NCI-H2227 treated with DMSO at 0.1 percent for 48 hours (cell line): ENCODE data around the gene RAB13.
A peak's percentile ranks its signal among the peaks of the same experiment; 100 is the strongest.

Experiments
- DNase-seq: peaks from one replicate; lab custom pipeline; 2025; lab: John Stamatoyannopoulos, UW

Gene RAB13

DNA sequence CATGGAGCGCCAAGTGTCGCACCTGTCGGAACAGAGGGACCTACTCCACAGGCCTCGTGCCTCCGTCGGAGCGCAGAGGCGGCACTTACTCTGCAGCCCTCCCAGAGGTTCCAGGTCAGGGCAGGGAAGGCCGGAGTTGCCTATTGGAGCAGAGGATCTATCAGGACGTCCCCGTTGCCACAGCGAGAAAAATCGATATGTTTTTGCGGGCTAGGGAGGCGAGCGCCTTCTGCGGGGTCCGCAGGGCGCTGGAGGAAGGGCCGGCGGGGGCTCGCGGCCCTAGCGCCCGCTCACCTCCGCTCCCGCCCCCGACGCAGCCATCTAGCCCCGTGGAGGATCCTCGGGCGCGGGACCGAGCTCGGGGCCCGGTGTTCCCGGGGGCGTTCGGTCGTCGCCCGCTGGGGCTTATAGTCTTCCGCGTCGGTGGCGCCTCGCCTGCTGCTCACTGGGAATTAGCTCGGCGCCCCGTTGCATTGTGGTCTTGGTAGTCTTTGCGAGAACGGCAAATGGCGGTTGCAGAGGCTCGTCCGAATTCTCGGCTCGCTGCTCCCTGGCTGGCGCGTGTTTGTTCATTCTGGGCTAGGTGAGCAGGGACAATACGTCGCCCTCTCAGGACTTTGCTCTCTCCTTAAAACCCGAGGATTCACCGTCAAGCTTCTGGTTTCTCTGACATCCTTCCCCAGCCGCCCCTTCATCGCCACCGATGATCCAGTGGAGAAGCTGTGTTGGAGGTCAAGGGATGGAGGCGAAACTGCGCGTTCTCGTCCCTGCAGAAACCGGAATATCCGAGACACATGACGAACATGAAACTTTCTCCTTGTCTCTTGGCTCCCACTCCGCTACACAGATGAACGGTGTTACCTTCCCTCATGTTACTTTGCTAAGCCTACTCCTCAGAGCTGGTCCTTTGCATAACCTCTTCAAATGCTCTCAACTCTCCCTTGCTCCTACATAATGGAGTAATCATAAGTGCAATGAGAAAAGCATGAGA, 8.6 kb downstream of the RAB13 start, which contains the start of gene JTB:
JTB (minus strand) TSS at position 425 of the 991 bp plus-strand sequence; CDS start at position 3, 422 bp downstream.
- peak; percentile 88 for DNase-seq

DNA sequence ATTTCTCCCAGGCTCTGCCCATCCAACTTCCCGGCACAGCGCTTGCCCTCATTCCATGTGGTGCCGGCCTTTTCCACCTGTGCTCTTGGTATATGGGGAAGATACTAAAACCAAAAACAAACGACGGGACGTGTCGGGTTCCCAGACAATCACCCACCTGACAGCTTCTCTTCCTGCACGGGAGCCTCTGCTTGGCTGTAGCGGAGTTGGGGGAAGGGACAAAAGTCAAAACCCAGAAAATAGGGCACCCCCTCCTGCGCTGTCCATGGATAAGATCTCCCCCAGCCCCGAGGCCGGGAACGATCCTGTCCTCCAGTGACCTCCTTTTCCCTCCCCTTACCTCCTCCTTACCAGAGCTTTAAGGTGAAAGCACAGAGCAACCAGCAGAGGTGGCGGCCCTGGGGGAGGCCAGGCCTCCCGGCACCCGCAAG, 9.3 kb downstream of the RAB13 start:
- DNase-seq = no peak

DNA sequence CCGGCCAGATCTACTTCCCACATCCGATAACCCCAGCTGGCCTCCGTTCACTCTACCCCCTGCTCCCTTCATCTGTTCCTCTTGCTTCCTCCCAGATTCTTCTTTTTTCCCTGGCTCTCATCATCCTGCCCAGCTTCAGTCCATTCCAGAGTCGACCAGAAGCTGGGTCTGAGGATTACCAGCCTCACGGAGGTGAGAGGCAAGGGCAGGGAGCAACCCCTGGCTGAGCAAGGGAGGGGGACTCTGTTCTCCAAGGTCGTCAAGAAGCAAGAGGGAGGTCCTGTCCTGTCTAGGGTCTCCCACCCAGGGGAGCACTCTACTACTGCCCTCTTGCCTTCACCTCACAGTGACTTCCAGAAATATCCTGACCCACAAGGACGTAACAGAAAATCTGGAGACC, 12.6 kb downstream of the RAB13 start:
- DNase-seq = no peak

DNA sequence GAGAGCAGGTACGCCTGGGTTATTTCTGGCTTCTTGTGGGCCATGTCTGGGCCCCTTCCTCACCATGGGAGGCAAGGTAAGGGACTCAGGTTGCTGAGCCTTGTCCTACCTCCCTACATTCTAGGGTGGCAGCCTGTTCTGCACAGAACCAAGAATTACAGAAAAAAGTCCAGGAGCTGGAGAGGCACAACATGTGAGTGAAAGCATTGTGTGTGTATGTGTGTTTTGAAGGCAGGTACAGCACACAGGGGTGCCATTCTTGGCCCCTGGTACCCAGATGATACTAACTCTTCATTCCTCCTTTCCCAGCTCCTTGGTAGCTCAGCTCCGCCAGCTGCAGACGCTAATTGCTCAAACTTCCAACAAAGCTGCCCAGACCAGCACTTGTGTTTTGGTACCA, 13.1 kb downstream of the RAB13 start:
- no peak for DNase-seq

DNA sequence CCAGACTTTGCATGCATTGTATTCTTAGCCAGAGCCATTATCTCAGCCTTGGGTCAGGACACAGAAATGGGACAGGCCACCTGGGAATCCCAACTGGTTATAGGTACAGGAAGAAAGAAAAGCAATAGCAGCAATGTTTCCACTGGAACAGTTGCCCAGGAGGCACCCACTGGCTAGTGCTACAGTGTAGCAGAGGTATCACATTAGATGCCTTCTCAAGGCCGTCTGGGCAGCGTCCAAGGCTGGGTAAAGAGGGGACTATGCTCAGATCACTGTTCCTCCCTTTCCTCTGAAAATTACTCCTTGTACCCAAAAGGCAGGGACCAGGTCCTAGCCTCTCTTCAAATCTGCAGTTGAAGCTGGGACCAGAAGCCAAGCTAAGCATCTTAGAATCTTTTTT, 15.8 kb downstream of the RAB13 start:
- no peak for DNase-seq

DNA sequence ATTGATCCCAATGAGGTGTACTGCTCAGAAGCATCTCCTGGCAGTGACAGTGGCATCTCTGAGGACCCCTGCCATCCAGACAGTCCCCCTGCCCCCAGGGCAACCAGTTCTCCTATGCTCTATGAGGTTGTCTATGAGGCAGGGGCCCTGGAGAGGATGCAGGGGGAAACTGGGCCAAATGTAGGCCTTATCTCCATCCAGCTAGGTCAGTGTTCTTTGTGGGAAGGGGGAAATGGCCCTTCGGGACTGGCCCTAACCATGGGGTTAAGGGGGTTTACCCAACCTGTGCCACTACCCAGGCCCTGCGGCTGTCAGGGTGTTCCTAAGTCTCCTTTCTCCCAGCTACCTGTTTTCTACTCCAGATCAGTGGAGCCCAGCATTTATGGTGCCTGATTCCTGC, 17.2 kb downstream of the RAB13 start:
- no peak for DNase-seq

DNA sequence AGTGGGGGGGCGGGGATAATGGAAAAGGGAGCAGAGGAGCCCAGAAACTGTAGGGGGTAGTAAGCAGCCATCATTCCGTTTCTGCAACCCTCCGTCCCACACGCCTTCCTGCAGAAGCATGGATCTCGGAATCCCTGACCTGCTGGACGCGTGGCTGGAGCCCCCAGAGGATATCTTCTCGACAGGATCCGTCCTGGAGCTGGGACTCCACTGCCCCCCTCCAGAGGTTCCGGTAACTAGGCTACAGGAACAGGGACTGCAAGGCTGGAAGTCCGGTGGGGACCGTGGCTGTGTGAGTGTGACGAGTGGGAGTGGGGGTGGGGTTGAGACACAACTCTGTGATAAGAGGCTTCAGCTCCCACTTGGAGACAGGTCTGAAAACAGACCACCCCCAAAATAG, 17.7 kb downstream of the RAB13 start:
- DNase-seq = no peak

DNA sequence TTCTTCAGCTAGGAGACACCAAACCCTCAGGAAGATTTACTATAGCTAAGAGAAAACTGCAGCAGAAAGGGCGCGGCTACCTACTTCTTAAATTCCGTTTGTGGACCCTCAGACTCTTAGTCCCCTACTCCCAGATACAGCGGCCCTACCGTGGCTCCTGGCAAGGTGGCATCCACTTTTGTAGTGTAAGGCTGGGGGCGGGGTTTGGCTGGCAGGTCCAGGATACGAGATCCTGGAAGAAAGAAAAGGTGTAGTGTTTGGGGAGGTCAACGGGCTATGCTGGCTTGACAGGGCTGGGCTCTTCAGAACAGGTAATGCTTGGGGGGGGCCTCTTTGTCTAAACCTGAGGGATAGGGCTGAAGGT, 18.2 kb downstream of the RAB13 start:
- no peak for DNase-seq

DNA sequence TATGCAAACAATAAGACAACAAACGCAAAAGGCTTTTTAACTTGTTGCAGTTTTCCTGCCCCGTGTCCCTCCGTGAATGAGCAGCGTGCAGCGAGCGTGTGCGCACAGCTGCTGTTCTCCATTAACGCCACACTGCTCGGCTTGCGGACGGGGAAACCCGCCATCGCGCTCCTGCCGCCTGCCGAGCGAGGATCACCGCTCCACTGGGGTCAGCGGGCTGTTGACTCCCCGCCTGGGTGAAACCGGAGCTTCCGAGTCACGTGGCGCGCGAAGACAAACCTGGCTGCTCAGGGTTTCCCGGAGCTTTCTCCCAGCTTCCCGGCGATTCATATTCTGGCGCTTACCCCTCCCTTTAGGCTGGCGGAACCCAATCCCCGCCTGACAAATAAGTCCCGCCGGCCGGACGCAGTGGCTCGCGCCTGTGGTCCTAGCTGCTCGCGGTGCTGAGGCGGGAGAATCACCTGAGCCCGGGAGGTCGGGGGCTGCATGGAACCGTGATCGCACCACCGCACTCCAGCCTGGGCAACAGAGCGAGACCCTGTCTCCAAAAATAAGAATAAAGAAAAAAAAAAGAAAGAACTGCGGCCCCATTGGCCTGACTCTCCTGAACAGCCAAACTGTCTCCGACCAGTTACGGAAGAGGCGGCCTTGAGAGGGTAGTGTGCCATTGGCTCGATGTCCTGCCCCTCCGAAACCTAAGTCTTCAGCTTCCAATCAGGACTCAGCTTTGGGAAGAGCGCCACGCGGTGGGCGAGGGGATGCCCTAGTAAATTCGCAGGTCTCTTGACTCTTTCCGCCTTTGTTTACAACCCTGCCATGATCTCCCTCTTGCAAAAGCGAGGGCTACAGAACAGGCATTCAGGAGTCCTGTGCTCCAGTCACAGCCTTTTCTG, 18.8 kb downstream of the RAB13 start, which contains the start of gene CREB3L4:
CREB3L4 (plus strand) TSS at position 796 of the 893 bp plus-strand sequence. CDS start 624 bp downstream, outside the sequence.
- peak; percentile 97 for DNase-seq

DNA sequence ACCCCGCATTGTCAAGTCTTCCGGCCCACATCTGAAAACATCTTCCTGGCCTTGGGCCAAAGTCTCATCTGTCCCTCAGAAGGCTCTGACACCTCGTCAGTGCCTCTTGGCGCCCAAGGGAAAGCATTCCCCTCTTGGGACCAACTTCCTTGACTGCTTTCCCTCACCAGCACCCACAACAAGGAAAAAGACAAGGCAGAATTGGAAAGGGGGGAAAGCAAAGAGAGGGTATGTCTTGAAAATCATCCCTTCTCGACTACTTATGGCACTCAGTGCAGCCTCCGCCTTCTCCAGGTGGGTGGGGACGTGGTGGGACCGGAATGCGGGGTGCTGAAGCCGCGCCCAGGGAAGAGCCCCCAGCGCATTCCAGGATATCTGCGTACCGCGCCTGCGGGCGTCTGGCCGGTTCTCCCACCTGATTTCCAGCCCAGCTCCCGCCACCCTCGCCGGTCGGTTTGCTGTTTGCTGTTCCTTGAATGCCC, 22.2 kb downstream of the RAB13 start:
- DNase-seq = peak; percentile 73

DNA sequence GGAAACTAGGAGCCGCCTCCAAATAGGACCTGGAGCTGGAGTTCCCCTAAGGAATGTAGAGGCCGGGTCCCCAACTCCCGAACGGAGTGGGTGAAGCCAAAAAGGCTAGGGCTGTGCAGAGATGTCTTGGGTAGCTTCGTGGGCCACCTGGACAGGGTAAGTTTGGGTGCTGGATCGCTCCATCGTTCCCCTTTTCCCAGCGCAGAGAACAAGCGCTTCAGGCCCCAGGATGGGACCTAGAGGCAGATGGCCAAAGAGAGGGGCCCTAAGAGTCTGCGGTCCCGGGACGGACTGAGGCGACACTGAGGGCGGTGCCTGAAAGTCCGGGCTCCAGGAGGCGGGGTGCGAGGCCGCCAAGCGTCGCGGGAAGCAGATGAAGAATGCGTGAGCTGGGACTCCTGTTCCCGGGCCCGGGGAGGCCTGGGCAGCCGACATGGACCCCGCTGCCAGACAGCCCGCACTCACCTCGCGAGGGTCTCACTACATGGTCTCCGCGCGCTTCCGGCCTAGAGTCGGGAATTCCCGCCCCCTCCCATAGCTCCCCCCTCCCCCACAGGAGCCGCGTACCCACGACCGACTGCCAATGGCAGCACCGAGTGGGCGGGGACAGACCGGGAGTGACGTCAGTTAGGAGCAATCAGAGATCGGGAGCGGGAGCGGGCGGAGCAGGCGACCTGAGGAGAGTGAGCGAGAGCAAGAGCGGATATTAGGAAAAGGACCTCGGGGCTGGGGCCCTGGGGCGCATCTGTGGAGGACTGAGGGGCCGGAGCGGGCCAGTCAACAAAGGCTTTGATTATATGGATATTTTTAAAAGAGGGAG, 22.9 kb downstream of the RAB13 start, which contains the start of gene SLC39A1:
SLC39A1 (minus strand) TSS at position 508 of the 820 bp plus-strand sequence. CDS start 822 bp downstream, outside the sequence.
- peak; percentile 96 for DNase-seq

DNA sequence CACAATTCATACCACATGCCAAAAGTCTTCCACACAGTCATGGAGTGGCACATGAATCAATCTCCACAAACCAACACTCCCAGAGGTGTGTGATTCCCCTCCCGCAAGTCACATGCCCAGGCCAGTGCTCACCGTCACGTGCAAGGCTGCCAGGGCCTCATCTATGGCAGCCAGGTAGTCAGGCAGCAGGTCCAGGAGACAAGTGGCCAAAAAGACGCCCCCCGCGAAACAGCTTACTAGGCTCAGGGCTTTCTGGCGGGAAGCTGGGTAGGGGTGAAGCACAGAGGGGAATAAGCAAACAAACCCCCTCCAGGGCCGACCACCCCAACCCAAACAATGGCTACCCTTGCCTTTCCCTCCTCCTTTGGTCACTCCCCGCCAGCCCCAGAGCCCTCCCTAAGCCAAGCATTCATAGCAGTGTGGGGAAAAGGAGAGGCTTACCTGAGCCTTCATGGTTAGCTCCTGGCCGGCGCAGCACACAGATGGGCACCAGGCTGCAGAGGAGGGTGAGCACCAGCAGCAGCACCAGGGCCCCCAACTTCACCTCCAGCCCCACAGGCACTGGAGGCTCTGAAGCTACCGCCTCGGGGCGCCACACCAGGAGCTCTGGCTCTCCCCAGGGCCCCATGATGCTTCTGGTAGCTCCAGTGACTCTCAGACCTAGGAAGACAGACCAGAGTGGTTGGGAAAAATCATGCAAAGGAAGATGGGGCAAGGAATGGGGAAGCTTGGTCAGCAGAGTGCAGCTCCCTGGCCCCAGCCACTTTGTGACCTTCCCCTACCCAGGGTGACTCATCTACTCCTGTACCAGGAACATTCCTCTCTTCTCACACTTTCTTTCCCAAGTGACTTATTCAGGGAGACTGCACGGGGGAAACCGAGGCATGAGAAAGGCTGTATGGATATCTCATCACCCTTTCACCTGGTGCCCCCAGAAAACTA, 23.8 kb downstream of the RAB13 start:
- no peak for DNase-seq

DNA sequence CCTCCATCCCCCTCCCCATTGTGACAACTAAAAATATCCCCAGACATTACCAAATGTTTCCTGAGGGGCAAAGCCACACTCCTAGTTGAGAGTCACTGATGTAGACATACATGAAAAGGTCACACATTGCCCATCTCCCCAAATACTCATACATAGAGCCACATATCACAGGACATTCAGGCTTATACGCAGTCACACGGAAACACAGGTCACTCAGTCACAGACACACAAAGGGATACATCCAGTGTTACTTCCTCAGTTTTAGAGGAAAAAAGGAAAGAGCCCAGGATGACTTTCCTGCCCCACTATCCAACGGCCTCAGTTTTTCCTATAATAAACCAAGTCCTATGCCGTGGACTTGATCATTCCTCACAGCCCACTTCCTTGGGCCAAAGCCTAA, 24.7 kb downstream of the RAB13 start:
- no peak for DNase-seq

DNA sequence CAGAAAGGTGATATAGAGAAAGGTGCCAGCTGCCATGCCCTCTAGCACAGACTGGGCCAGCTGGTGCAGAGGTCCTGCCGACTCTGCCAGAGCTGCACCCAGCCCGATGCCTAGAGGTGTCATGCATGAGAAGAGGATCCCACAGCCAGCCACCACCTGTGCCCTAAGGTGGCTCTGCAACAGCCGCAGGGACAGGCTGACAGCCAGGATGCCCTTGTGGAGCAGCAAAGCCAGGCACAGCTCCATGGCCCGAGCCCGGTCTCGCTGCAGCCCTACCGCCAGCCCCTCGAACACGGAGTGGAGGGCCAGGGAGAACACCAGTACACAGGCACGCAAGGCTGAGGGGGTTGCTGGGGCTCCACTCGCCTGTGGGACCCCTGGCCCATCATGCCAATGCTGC, 25.9 kb downstream of the RAB13 start:
- no peak for DNase-seq

DNA sequence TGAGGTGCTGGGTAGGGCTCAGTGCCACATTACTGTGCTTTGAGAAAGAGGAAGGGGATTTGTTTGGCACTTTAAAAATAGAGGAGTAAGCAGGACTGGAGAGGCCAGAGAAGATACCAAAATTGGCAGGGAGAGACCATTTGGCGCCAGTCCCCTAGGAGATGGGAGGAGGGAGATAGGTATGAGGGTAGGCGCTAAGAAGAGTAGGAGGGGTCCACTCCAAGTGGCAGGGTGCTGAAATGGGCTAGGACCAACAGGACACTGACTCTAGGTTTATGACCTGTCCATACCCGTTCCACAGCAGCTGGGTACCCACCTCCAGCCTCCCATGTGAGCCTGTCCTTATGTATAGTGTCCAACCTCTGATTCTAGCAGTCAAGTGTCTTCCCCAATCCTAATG, 26.7 kb downstream of the RAB13 start:
- DNase-seq = no peak

DNA sequence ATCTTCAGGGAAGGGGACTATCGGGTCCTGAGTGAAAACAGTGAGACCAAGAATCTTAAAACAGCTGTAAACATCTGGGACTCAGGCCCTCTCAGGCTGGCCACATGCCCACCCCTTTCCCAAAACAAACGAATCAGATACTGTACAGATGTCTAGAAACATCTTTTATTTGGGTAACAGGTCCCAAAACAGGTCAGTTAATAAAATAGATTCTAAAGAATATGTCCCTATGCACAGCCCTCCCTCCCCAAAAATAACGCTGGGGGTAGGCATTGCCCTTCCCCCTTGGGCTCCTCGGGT, 27.2 kb downstream of the RAB13 start:
- no peak for DNase-seq

DNA sequence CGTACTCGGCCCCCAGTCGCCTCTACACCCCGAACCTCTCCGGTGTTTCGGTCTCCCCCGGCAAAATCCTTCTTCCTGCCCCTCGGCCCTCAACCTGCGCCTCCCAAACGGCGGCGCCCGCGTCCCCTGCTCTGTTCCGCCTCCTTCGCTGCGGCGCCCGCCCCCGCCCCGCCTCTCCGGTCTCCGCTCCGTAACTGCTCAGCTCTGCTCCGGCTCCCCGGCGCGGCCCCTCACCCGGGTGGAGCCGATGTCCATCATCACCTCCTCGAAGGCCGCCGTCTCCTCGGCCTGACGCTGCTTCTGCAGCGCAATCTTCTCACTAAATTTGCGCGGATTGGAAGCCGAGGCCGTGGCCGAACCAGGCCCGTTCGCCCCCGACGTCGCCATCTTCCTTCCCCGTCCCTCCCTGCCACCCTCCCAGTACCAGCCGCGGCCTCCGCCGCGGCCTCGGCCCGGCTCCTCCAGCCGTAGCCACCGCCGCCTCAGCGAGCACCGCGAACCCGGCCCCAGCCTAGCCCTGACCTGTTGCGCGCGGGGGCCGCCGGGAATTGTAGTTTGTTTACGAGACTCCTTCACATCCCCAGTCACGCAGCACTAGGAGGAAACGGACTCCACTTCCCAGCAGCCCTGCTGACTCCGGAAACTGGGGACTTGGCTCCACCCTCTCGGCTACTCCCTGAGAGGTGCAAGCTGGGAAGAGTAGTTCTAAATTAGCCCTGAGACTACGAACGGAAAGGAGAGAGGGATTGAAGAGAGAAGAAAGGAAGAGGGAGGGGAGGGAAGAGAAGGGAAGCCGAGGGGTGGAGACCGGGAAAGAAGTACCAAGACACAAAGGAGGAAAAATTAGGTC, 27.8 kb downstream of the RAB13 start, which contains the start of gene CRTC2:
CRTC2 (minus strand) TSS at position 502 of the 850 bp plus-strand sequence; CDS start at position 387, 115 bp downstream.
- peak; percentile 99 for DNase-seq

DNA sequence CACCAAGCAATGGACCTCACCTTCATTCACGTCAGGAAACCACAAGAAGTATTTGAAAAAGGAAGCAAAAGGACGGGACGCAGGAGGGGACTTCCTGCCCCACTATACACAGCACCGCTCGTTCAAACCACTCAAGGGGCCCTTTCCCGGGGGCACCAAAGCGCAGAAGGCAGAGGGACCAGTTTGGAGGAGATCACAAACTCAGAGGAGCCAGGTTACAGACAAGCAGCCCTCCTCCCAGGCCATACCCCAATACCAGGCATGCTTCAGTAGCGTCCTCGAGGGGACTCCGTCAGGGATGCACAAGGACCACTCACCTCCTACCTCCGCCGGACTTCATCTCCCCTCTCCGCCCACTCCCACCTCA, 28.4 kb downstream of the RAB13 start:
- DNase-seq = no peak

DNA sequence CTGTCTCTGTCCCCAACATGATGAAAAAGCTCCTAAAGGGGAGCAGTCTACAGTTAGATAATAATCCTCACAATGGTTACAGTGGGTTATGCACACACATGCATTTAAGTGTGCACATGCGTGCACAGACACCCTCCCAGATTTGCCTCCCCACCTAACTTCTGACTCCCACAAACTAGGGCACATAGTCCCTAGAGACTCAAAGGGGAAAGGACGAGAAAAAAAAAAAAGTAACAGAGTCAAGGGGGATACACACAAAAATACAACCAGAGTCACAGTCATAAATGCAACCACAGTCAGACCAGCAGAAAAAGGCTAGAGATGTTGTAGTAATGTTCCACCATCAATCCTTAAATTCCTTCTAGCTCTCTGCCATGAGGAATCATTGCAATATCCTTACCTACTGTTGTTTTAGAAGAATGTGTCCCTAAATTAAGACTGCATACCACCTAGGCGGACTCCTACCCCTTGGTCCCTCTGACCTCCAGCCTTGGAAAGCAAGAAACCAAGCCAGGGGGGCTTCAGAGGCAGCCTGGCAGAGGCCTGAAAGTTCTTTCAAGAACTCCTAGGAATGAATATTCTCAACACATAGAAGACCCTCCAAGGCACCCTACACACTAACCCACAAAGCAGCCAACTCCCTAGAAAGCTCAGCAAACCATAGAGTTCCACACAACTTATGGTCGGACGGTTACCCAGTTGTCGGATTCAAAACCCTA, 29.0 kb downstream of the RAB13 start:
- DNase-seq = no peak
